ENCODE results near the gene ATRIP. TPM values are rescaled to one million over a fixed set of nuclear protein-coding genes. Genes with fewer than 3 reads are reported as not detected.

Gene ATRIP
- total and polyA plus RNA-seq, 10 of the 15 experiments (the other 5 are each of a cell fraction or from before 2014, with no cell fraction given) = 1.4 to 16.0 (median 10.1) TPM

GRCh38 chr3:48411041-48411588, 35.4 kb upstream of the ATRIP start:
- ChIA-PET SMC1A (ENCODE audit: uncharacterized antibody, unreplicated experiment) (no interaction called here), POLR2A (interaction anchor here (0.6 kb wide), 1 partner anchor 322 kb away, joined by 3 read pairs; no protein-coding TSS in a partner anchor), CTCF (interaction anchor here (2.7 to 22.0 kb wide), 2 partner anchors 10 to 25 kb away, joined by 8 to 757 read pairs; partner anchors contain the start of genes CCDC51 and TMA7), RAD21 (ENCODE audit: unreplicated experiment) (no interaction called here)
- FAIRE-seq (no peak), DNase-seq (ENCODE audit: low read depth, low spot score) (no peak), ATAC-seq (no peak)
- Histone ChIP-seq H3K9ac (ENCODE audit: control insufficient read depth, insufficient read depth, low read length) (no peak overlapping the region), H3K4me1 (ENCODE audit: control insufficient read depth, insufficient read depth, low read length) (no peaks in the 10 kb centered on the region), H3K27me3 (replicated peaks in 1 of 2; ENCODE audit: control insufficient read depth in 2 of 2, insufficient read depth in 2 of 2, low read length in 1 of 2) (no peaks in the 10 kb centered on the region), H3K27ac (ENCODE audit: control insufficient read depth, insufficient read depth) (no peak overlapping the region), H3K4me3 (no peak overlapping the region), H3K9me3 (replicated peaks; ENCODE audit: control insufficient read depth, insufficient read depth, low read length) (no peaks in the 10 kb centered on the region), H3K4me2 (ENCODE audit: control insufficient read depth, insufficient read depth) (no peak overlapping the region), H4K20me1 (ENCODE audit: control insufficient read depth, insufficient read depth) (no peaks in the 10 kb centered on the region), H3K79me2 (ENCODE audit: control insufficient read depth, insufficient read depth, low read length) (no peaks in the 10 kb centered on the region), H3K36me3 (ENCODE audit: control insufficient read depth in 2 of 2, insufficient read depth in 2 of 2, low read length in 1 of 2) (no peaks in the 10 kb centered on the region), H2AFZ (ENCODE audit: control insufficient read depth, low read depth, low read length) (no peak overlapping the region)
- 32% methylated on average over 9 of the region's 9 CpGs for WGBS (ENCODE audit: insufficient coverage, insufficient replicate concordance, low lambda C conversion rate, missing lambda C conversion rate)
- intact Hi-C loops (cut with micrococcal nuclease; ENCODE audit: unreplicated experiment) (no loop called here), in situ Hi-C loops (cut with MboI) (no loop called here)
- BruUV-seq (replicated peaks) = no TSS peak
- TF ChIP-seq ZNF274 (IDR thresholded peaks at IDR 0.05; ENCODE audit: insufficient read depth, insufficient read length) (no peak), CHD4 (IDR thresholded peaks at IDR 0.05) (no peak), POLR2AphosphoS5 (IDR thresholded peaks at IDR 0.05; ENCODE audit: low read length) (no peak), ZNF592 (IDR thresholded peaks at IDR 0.05) (no peak), JUND (IDR thresholded peaks at IDR 0.05; ENCODE audit: low read depth, low read length) (no peak), SMC3 (IDR thresholded peaks at IDR 0.05; ENCODE audit: borderline replicate concordance, low read length) (no peak), NFIC (IDR thresholded peaks at IDR 0.05; ENCODE audit: low read depth, low read length) (no peak), CEBPZ (IDR thresholded peaks at IDR 0.05; ENCODE audit: low read depth, low read length) (no peak), IKZF1 (conservative IDR thresholded peaks at IDR 0.05) (no peak), JUNB (IDR thresholded peaks at IDR 0.05) (no peak), TAF1 (IDR thresholded peaks at IDR 0.05; ENCODE audit: borderline replicate concordance, low read depth, low read length) (no peak), EZH2 (IDR thresholded peaks at IDR 0.05; ENCODE audit: borderline replicate concordance, control insufficient read depth, low read depth, low read length) (no peak), BCLAF1 (IDR thresholded peaks at IDR 0.05) (no peak)

All from GM12878 (cell line).